Activated CD4-positive, alpha-beta T cell treated with anti-CD3 and anti-CD28 coated beads, Interleukin-2, Interleukin-4, amounts not matched to agents 100 ng/mL and 50 ng/mL, durations not matched to agents 16 hours and 8 hours (primary cell): ENCODE data around the gene GRPEL2.
"Not testable (repeated sequence)": the region's sequence is repeated elsewhere in the genome, so short reads cannot be mapped to it uniquely, and the experiment has no call there.

Source experiments
- DNase-seq: peaks from one replicate; pipeline ENCODE4 v3.0.0-alpha.2; 2020; ENCODE audit warnings: low spot score

The GRPEL2 gene

DNA sequence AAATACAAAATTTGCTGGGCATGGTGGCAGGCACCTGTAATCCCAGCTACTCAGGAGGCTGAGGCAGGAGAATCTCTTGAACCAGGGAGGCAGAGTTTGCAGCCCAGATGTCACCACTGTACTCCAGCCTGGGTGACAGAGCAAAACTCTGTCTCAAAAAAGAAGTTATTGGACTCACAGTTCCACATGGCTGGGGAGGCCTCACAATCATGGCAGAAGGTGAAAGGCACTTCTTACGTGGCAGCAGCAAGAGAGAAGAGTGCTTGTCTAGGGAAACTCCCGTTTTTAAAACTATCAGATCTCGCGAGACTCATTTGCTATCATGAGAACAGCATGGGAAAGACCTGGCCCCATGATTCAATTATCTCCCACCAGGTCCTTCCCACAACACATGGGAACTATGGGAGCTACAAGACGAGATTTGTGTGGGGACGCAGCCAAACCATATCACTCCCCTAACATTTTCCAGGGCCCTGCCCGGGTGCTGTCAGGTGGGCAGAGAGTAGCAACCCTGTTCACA, 53.5 kb downstream of the GRPEL2 start:
- DNase-seq, result not testable (repeated sequence)

DNA sequence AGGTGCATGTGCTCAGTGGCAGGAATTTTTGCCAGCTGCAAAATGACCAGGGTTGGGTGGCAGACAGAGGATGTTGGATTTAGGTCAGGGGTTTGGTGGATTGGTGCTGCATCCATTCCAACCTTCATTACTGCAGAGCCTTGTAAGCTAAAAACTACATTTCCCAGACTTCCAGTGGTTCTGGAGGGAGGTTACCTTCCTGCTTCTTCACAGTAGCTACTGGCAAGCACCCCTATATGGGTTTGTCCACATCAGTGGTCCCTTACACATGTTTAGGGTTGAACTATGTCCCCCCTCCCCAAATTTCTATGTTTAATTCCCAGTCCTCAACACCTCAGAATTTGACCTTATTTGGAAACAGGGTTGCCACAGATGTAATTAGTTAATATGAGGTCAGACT, 54.5 kb downstream of the GRPEL2 start:
- no peak for DNase-seq

DNA sequence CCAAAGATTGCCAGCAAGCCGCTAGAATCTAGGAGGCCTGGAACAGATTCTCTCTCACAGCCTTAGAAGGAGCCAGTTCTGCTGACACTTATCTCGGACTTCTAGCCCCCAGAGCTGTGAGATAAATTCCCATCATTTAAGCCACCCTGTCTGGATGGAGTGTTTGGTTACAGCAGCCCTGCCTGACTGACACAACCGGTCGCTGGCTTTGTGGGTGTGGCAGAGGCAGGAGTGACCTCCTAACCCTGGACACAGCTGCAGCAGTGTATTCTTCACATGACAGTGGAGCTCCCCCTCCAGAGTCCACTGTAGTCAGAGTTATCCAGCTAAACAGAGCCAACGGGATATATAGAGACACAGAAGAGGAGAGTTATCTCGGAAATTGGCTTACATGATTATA, 55.0 kb downstream of the GRPEL2 start:
- DNase-seq, result no peak

DNA sequence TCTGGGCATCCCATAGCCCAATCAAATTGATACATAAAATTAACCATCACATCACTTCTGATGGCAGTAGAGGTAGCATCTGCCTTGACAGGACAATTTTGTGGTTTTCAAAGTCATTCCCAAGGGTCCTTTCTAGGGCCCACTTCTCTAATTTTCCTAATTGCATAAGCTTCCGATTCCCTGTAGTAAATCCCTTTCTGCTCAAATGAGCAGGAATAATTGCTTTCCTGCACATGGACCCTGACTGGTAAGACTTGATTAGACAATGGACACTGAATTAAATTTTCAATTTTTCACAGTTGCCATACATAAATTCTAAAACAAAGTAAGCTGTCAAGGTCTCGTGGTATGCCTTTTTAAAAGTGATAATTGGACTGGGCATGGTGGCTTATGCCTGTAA, 55.8 kb downstream of the GRPEL2 start:
- no peak for DNase-seq

DNA sequence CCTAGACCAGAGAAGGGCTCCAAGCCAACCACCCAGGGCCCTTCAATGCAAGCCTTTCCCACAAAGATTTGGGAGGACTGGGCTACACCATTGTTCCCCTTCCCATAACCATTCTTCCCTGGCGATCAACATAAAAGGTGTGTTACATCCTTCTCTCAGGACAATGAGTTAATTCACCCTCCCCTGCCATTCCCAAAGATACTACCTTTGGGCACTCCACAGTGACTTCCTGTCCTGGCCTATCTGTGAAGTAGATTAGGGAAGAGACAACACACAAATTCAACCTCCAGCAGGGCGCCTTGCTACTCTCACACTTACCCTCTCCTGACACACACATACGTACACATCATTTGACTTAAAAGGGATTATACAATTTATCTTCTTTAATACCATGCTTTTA, 57.0 kb downstream of the GRPEL2 start:
- no peak for DNase-seq
